CD1c-positive myeloid dendritic cell (primary cell): ENCODE results near the gene PHYHD1.

Experiments
- DNase-seq: peaks from one replicate; pipeline ENCODE4 v3.0.0-alpha.2; 2016; ENCODE audit errors: extremely low spot score

The PHYHD1 gene

GRCh38 chr9:128969491-128969890 lies 48.7 kb downstream of the PHYHD1 start:
- DNase-seq: no peak

DNA sequence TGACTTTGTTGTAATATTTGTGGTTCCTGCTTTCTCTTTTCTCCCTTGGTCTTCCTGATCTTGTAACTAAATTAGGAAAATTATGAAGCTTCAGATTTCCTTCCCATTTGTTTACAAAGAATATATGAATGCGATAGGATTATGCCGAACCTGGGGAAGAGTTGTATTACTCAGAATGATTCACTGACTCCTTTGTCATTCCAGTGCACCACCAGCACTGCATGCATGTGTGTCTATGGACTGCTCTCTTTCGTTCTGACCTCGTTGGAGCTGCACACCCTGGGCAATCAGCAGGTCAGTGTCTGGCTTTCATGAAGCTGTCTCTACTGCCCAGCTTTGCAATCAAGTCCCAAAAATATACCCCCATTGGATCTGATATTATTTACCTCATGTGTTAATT lies 52.2 kb downstream of the PHYHD1 start:
- no peak for DNase-seq

DNA sequence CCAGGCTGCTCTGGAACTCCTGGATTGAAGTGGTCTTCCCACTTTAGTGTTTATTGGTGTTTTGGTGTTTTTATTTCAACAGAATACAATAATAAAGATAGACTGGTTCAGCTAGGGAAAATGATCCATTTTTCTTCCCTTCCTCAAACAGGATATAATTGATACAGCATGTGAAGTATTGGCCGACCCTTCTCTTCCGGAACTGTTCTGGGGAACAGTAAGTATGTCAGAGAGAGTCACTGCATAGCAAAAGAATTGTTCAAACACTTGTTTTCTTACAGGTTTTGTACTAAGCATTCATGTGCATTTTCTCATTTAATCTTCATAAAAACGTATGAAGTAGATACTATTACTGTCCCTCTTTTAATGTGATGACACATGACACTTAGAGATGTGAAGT lies 58.3 kb downstream of the PHYHD1 start:
- DNase-seq: no peak

DNA sequence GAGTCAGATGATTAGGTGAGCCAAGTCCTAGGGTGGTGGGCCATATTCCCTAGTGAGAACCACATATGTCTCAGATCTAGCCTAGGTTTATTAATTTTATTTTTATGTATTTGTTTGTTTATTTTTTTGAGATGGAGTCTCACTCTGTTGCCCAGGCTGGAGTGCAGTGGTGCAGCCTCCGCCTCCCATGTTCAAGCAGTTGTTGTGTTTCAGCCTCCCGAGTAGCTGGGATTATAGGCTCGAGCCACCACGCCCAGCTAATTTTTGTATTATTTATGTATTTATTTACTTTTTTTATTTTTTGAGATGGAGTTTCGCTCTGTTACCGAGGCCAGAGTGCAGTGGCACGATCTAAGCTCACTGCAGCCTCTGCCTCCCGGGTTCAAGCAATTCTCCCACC lies 62.8 kb downstream of the PHYHD1 start:
- no peak for DNase-seq

DNA sequence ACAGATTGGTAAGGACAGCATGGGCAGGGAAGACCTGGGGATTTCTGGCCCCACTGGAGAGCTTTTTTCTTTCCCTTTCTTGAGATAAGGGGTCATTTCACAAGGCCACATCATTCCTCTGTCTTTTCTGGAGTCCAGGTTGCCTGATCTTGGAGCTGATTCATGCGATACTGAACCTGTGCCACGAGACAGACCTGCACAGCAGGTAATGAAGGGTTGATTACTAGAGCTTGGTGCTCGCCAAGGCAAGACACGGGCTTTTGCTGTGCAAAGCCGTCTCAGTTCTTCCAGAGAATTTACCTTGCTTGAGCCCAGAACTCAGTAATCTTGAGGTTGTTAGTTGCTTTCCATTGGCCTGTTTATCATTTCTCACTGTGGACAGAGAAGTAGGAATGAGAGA lies 65.9 kb downstream of the PHYHD1 start:
- no peak for DNase-seq

GRCh38 chr9:128987805-128988204 lies 67.0 kb downstream of the PHYHD1 start:
- DNase-seq: no peak
